Measurements from ENCODE around the gene PCBD2.

DNA sequence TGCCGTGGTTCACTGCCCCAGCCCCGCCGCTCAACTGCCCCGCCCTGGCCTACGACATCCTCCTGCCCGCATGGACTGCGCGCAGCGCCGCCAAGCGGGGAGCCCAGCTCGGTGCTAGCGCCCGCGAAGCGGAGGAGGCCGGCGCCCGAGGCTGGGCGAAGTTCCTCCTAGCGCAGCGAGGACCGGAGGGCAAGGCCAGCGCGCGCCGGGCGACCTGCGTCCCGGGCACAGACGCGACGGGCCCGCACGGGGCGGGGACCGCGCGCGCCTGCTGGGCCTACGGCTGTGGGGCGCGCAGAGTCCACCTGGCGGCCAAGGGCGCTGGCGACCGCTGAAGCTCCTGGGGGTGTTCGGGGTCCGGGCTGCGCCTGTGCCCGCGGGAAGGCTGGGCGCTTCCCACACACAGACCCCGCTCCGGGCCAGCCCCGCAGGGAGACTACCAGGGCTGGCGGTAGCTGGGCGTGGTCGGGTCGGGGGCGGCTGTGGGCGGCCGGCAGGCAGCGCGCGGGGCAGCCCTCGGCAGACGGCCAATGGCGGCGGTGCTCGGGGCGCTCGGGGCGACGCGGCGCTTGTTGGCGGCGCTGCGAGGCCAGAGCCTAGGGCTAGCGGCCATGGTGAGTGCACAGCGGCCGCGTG, at the start of gene PCBD2:
- no peak for TF ChIP-seq NFRKB (IDR thresholded peaks at IDR 0.05)
- TF ChIP-seq SP1 (IDR thresholded peaks at IDR 0.05), result no peak
- TF ChIP-seq HDGF (IDR thresholded peaks at IDR 0.05; ENCODE audit: borderline replicate concordance), result no peak
- no peak for TF ChIP-seq FOXK2 (IDR thresholded peaks at IDR 0.05)
- no peak for TF ChIP-seq FOXM1 (IDR thresholded peaks at IDR 0.05; ENCODE audit: borderline replicate concordance)
- no peak for TF ChIP-seq ELF4 (IDR thresholded peaks at IDR 0.05)
- peak; percentile 56; the same call in 1 of the 2 replicates for TF ChIP-seq ARNT (IDR thresholded peaks at IDR 0.05)
